Fibroblast of lung (primary cell): ENCODE results near the gene ZFP91. TPM values are rescaled to one million over a fixed set of nuclear protein-coding genes. Genes with fewer than 3 reads are reported as not detected.
A peak's percentile ranks its signal among the peaks of the same experiment; 100 is the strongest.

Experiments
- DNase-seq, 2 donors: peaks; one replicate each; pipeline versions ENCODE4 v3.0.0 to v3.0.0-alpha.2; 2010; ENCODE audit warnings: low read depth in 2 of 2
- H2AFZ ChIP-seq: 2 replicates; pipeline ENCODE4 v1.5.1; 2012; ENCODE audit warnings: low read length, control low read depth, inconsistent platforms
- H3K27ac ChIP-seq: 2 replicates; pipeline ENCODE4 v1.5.1; 2011; ENCODE audit warnings: low read length, control low read depth; ENCODE audit not compliant: insufficient read depth
- H3K27me3 ChIP-seq: 2 replicates; pipeline ENCODE4 v1.5.1; 2011; ENCODE audit warnings: mild to moderate bottlenecking, low read length; ENCODE audit not compliant: control insufficient read depth, insufficient read depth
- H3K36me3 ChIP-seq: 2 replicates; pipeline ENCODE4 v1.5.1; 2011; ENCODE audit warnings: low read length; ENCODE audit not compliant: control insufficient read depth, insufficient read depth
- H3K4me1 ChIP-seq: 2 replicates; pipeline ENCODE4 v1.5.1; 2011; ENCODE audit warnings: low read length; ENCODE audit not compliant: control insufficient read depth, insufficient read depth; ENCODE audit errors: extremely low read depth
- H3K4me2 ChIP-seq: 2 replicates; pipeline ENCODE4 v1.5.1; 2011; ENCODE audit warnings: low read length, control low read depth; ENCODE audit not compliant: insufficient read depth; ENCODE audit errors: extremely low read depth
- H3K4me3 ChIP-seq, 4 experiments: fragments of 200-600 bp in 1 of 4; sonication (generic) in 1 of 4; replicated peaks in 1 of 4; 2 replicates each; pipeline ENCODE4 v1.5.1; 2011 to 2016; ENCODE audit warnings: low read length in 4 of 4, low read depth in 3 of 4, mild to moderate bottlenecking in 3 of 4, control low read depth in 2 of 4, inconsistent platforms in 1 of 4, mixed read lengths in 1 of 4; ENCODE audit not compliant: insufficient read depth in 1 of 4; ENCODE audit errors: control extremely low read depth in 1 of 4
- H3K79me2 ChIP-seq: 2 replicates; pipeline ENCODE4 v1.5.1; 2012; ENCODE audit warnings: mild to moderate bottlenecking, low read length, inconsistent platforms; ENCODE audit not compliant: control insufficient read depth, insufficient read depth
- H3K9ac ChIP-seq: 2 replicates; pipeline ENCODE4 v1.5.1; 2011; ENCODE audit warnings: mild to moderate bottlenecking, low read length, control low read depth; ENCODE audit not compliant: insufficient read depth
- H3K9me3 ChIP-seq: 2 replicates; pipeline ENCODE4 v1.5.1; 2012; ENCODE audit warnings: low read depth, low read length; ENCODE audit not compliant: control insufficient read depth, insufficient read depth
- H4K20me1 ChIP-seq: 2 replicates; pipeline ENCODE4 v1.5.1; 2011; ENCODE audit warnings: low read length; ENCODE audit not compliant: control insufficient read depth, insufficient read depth; ENCODE audit errors: extremely low read depth
- EZH2 ChIP-seq: IDR thresholded peaks from 2 replicates; pipeline ENCODE4 v1.5.1; 2012; ENCODE audit warnings: low read length, control low read depth, mild to moderate bottlenecking; ENCODE audit errors: missing control alignments
- polyA plus RNA-seq, 2 donors: library from polyadenylated mRNA; depleted of rRNA in 1 of 2; stranded (reverse) in 1 of 2; unstranded in 1 of 2; fragments of >200 nt; gene quantifications; 2 replicates each; pipeline ENCODE4 v1.2.1, GENCODE V29; 2011 to 2012; ENCODE audit warnings: missing spikeins in 1 of 2
- total RNA-seq: library from RNA; depleted of rRNA; stranded (reverse); fragments of >200 nt; gene quantifications from 2 replicates; pipeline ENCODE4 v1.2.1, GENCODE V29; 2014
- TF ChIP-seq, protein P1 (sequence below), 2 donors: IDR thresholded peaks in 1 of 2; conservative IDR thresholded peaks in 1 of 2; 1 replicate in 1 of 2; 2 replicates in 1 of 2; pipeline ENCODE4 v1.5.1; 2011 to 2012; ENCODE audit warnings: low read length in 2 of 2, control low read depth in 1 of 2, inconsistent platforms in 1 of 2, low read depth in 1 of 2, mild to moderate bottlenecking in 1 of 2

ZFP91 gene
- total and polyA plus RNA-seq, 2 donors (not counting 1 experiment from before 2014, with no cell fraction given), result 50.2 to 56.9 TPM

DNA sequence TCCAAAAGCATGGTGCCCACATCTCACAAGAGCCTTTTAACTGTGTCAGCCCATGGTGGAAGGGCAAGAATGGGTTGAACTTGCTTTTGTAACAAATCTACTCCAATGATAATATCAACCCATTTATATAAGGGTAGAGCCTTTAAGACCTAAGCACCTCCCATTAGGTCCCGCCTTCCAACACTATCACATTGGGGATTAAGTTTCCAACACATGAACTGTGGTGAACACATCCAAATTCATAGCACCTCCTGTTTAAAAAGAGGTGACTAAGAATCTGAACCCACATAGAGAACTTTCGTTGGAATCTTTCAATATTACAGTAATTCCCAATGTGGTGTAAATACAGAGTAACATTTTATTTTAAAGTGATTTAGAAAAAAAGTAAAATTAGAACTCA is 34.4 kb downstream of the ZFP91 start:
- H3K36me3 ChIP-seq, result peaks cover 33% of the 10 kb centered on the region
- no peak for DNase-seq
- H3K4me1 ChIP-seq, result peaks cover 6% of the 10 kb centered on the region
- no peak overlapping the region for H3K9ac ChIP-seq
- no peak overlapping the region for H3K4me2 ChIP-seq
- no peak for TF ChIP-seq EZH2
- TF ChIP-seq, protein P1, sequence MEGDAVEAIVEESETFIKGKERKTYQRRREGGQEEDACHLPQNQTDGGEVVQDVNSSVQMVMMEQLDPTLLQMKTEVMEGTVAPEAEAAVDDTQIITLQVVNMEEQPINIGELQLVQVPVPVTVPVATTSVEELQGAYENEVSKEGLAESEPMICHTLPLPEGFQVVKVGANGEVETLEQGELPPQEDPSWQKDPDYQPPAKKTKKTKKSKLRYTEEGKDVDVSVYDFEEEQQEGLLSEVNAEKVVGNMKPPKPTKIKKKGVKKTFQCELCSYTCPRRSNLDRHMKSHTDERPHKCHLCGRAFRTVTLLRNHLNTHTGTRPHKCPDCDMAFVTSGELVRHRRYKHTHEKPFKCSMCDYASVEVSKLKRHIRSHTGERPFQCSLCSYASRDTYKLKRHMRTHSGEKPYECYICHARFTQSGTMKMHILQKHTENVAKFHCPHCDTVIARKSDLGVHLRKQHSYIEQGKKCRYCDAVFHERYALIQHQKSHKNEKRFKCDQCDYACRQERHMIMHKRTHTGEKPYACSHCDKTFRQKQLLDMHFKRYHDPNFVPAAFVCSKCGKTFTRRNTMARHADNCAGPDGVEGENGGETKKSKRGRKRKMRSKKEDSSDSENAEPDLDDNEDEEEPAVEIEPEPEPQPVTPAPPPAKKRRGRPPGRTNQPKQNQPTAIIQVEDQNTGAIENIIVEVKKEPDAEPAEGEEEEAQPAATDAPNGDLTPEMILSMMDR (conservative IDR thresholded peaks at IDR 0.05 in 1 of 2, IDR thresholded peaks at IDR 0.05 in 1 of 2; ENCODE audit: low read depth in 1 of 2, low read length in 2 of 2), result no peak
- H3K79me2 ChIP-seq, result peaks cover 33% of the 10 kb centered on the region
- H3K4me3 ChIP-seq, result no peak overlapping the region
- H4K20me1 ChIP-seq, result no peaks in the 10 kb centered on the region
- H3K9me3 ChIP-seq, result no peaks in the 10 kb centered on the region
- no peaks in the 10 kb centered on the region for H3K27me3 ChIP-seq
- H3K27ac ChIP-seq, result no peak overlapping the region
- no peak overlapping the region for H2AFZ ChIP-seq

DNA sequence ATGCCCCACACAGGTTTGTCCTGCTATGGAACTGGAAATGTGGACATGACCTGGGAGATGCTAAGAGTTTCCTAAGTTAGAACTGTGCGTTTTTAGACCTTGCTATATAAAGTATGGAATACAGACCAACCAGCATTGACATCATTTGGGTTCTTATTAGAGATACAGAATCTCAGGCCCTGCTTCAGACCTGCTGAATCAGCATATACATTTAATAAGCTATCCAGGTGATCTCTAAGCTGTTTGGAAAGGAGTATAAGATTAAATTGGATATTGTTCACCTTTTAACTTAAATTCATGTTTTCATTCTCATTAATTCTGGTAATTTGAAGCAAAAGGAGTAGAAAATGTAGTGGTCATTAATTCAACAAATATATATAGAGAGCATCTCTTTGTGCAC is 36.7 kb downstream of the ZFP91 start:
- Histone ChIP-seq H3K36me3 (peaks cover 29% of the 10 kb centered on the region), H4K20me1 (no peaks in the 10 kb centered on the region)

DNA sequence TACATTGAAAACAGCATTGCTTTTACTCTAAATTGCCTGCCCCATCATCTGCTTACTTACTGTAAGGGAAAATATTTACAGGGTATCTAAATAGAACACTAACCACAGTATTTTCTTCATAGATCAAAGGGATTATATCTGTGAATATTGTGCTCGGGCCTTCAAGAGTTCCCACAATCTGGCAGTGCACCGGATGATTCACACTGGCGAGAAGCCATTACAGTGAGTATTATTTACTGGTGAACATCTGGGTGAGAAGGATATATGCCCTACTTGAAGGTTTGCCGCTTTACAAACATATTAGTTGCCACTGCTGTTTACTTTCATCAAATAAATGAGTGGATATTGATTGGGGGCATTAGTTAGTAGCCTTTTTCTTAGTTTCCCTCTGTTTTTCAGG is 37.7 kb downstream of the ZFP91 start:
- Histone ChIP-seq H2AFZ (no peak overlapping the region), H3K4me1 (peaks cover 6% of the 10 kb centered on the region), H3K4me2 (no peak overlapping the region), H3K79me2 (peaks cover 15% of the 10 kb centered on the region), H3K27ac (no peak overlapping the region), H3K27me3 (no peaks in the 10 kb centered on the region), H3K9me3 (no peaks in the 10 kb centered on the region), H3K4me3 (no peak overlapping the region), H4K20me1 (no peaks in the 10 kb centered on the region), H3K36me3 (peaks cover 27% of the 10 kb centered on the region), H3K9ac (no peak overlapping the region)
- peak; percentile 92 to 94 for DNase-seq
- TF ChIP-seq EZH2, result no peak
- TF ChIP-seq, protein P1 (conservative IDR thresholded peaks at IDR 0.05 in 1 of 2, IDR thresholded peaks at IDR 0.05 in 1 of 2; ENCODE audit: low read depth in 1 of 2, low read length in 2 of 2), result no peak

More for the DNA sequence above, 36.7 kb downstream of the ZFP91 start:
- Histone ChIP-seq H3K9me3 (no peaks in the 10 kb centered on the region), H3K4me3 (no peak overlapping the region), H3K27ac (no peak overlapping the region), H3K4me2 (no peak overlapping the region), H3K79me2 (peaks cover 15% of the 10 kb centered on the region), H2AFZ (no peak overlapping the region), H3K27me3 (no peaks in the 10 kb centered on the region), H3K4me1 (peaks cover 6% of the 10 kb centered on the region), H3K9ac (no peak overlapping the region)
- no peak for DNase-seq
- TF ChIP-seq EZH2, result no peak
- TF ChIP-seq, protein P1 (conservative IDR thresholded peaks at IDR 0.05 in 1 of 2, IDR thresholded peaks at IDR 0.05 in 1 of 2; ENCODE audit: low read depth in 1 of 2, low read length in 2 of 2), result no peak
